Gastroesophageal sphincter (tissue), 4 donors: ENCODE data around the gene MAST3. TPM values are rescaled to one million over a fixed set of nuclear protein-coding genes. Genes with fewer than 3 reads are reported as not detected.

Experiments used
- ATAC-seq: fragments of 150-250 bp; one replicate; pipeline ENCODE4 v1.9.1; 2016; ENCODE audit warnings: mild to moderate bottlenecking, moderate library complexity
- H3K27ac ChIP-seq, 4 donors: fragments of 200-600 bp; sonication (generic) in 3 of 4; 1 replicate in 3 of 4; 2 replicates in 1 of 4; pipeline ENCODE4 v1.5.1; 2016 to 2019
- H3K27me3 ChIP-seq: fragments of 200-600 bp; sonication (generic); one replicate; pipeline ENCODE4 v1.5.1; 2019
- H3K36me3 ChIP-seq, 2 donors: fragments of 200-600 bp; sonication (generic); one replicate each; pipeline ENCODE4 v1.5.1; 2019; ENCODE audit warnings: control low read depth in 1 of 2
- H3K4me1 ChIP-seq, 3 donors: fragments of 200-600 bp; sonication (generic); 1 replicate in 2 of 3; 2 replicates in 1 of 3; pipeline ENCODE4 v1.5.1; 2016 to 2019; ENCODE audit warnings: control low read depth in 2 of 3
- H3K4me3 ChIP-seq, 2 donors: fragments of 200-600 bp; sonication (generic); one replicate each; pipeline ENCODE4 v1.5.1; 2019; ENCODE audit warnings: mild to moderate bottlenecking in 1 of 2, moderate library complexity in 1 of 2
- H3K9me3 ChIP-seq, 3 donors: fragments of 200-600 bp; sonication (generic); one replicate each; pipeline ENCODE4 v1.5.1; 2017 to 2019; ENCODE audit warnings: control low read depth in 2 of 3
- CTCF ChIP-seq, 4 experiments: fragments of 200-600 bp in 2 of 4; fragments of 450-650 bp in 2 of 4; sonication (generic) in 1 of 4; IDR thresholded peaks; one replicate each; pipeline ENCODE4 v1.5.1; 2017 to 2019; ENCODE audit warnings: antibody characterized with exemption in 4 of 4, mild to moderate bottlenecking in 2 of 4, moderate library complexity in 2 of 4
- EP300 ChIP-seq: sonication (generic); formaldehyde crosslinking; IDR thresholded peaks from one replicate; pipeline ENCODE4 v1.6.1; 2017; ENCODE audit warnings: antibody characterized with exemption, mild to moderate bottlenecking
- POLR2A ChIP-seq, 2 donors: fragments of 450-650 bp; IDR thresholded peaks; one replicate each; pipeline ENCODE4 v1.6.1; 2017; ENCODE audit warnings: antibody characterized with exemption in 2 of 2, mild to moderate bottlenecking in 2 of 2, moderate library complexity in 1 of 2
- POLR2AphosphoS5 ChIP-seq: sonication (generic); formaldehyde crosslinking; IDR thresholded peaks from one replicate; pipeline ENCODE4 v1.6.1; 2017; ENCODE audit warnings: antibody characterized with exemption
- WGBS, 2 donors: methylation state at CpG; one replicate each; pipeline ENCODE4 v1.1.5; 2018; ENCODE audit warnings: low coverage in 1 of 2; 5-methylcytosine and 5-hydroxymethylcytosine counted together
- total RNA-seq, 4 donors: library from RNA; depleted of rRNA; stranded (reverse); fragments of >200 nt; gene quantifications; one replicate each; pipeline ENCODE4 v1.1.0, GENCODE V29; 2016

MAST3 gene
- total RNA-seq, 4 donors from 2014 or later: 3.3 to 8.8 (median 4.8) TPM

- Histone ChIP-seq H3K9me3 (no peaks in the 10 kb centered on the region), H3K27ac (no peak overlapping the region), H3K27me3 (no peaks in the 10 kb centered on the region), H3K4me3 (no peak overlapping the region), H3K4me1 (no peaks in the 10 kb centered on the region), H3K36me3 (peaks cover 0 to 96% of the 10 kb centered on the region in 2 donors)
- ATAC-seq: no peak
- TF ChIP-seq POLR2A (IDR thresholded peaks at IDR 0.05) (no peak), CTCF (IDR thresholded peaks at IDR 0.05) (no peak), POLR2AphosphoS5 (no peak), EP300 (no peak)
- 79% methylated on average over 5 of the region's 11 CpGs; no CpG with 5 or more reads in 1 of the 2 donors for WGBS, 2 donors
These were observed 39.7 kb downstream of the MAST3 start for GRCh38 chr19:18137242-18137641.

DNA sequence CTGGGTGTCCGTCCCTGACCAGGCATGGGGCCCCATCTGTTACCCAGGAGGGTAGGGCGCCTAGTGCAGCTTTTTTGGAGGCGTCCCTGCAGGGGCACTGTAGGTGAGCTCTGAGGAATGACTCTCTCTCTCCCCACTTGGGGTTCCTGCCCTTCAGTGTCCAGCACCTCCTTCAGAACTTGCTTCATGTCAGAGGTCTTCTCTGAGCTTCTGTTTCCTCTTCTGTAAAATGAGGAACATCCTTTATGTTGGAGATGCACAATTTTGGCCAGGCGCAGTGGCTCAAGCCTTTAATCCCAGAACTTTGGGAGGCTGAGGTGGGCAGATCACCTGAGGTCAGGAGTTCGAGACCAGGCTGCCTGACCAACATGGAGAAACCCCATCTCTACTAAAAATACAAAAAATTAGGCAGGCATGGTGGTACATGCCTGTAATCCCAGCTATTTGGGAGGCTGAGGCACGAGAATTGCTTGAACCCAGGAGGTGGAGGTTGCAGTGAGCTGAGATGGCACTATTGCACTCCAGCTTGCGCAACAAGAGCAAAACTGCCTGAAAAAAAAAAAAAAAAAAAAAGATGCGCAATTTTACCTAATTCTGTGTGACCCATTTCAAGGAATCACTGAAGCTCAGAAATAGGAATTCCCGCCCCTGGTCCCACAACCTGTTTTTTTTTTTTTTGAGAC, 40.2 kb downstream of the MAST3 start:
- Histone ChIP-seq H3K4me1 (no peaks in the 10 kb centered on the region), H3K9me3 (no peaks in the 10 kb centered on the region), H3K4me3 (no peak overlapping the region), H3K27ac (no peak overlapping the region), H3K27me3 (no peaks in the 10 kb centered on the region), H3K36me3 (peaks cover 0 to 96% of the 10 kb centered on the region in 2 donors)
- 88 to 94% methylated on average over 3 to 4 of the region's 9 CpGs for WGBS, 2 donors
- ATAC-seq: no peak
- no peak for TF ChIP-seq EP300
- TF ChIP-seq POLR2A (IDR thresholded peaks at IDR 0.05): no peak
- TF ChIP-seq POLR2AphosphoS5: no peak
- TF ChIP-seq CTCF (IDR thresholded peaks at IDR 0.05): no peak

- Histone ChIP-seq H3K4me3 (no peak overlapping the region), H3K4me1 (no peaks in the 10 kb centered on the region), H3K27me3 (no peaks in the 10 kb centered on the region), H3K36me3 (peaks cover 0 to 97% of the 10 kb centered on the region in 2 donors), H3K9me3 (no peaks in the 10 kb centered on the region), H3K27ac (no peak overlapping the region)
- no peak for ATAC-seq
- WGBS, 2 donors: 94% methylated on average over 1 of the region's 1 CpG; no CpG with 5 or more reads in 1 of the 2 donors
- TF ChIP-seq POLR2A (IDR thresholded peaks at IDR 0.05) (no peak), CTCF (IDR thresholded peaks at IDR 0.05) (no peak), EP300 (no peak), POLR2AphosphoS5 (no peak)
These were observed 42.9 kb downstream of the MAST3 start for GRCh38 chr19:18140473-18140872.

DNA sequence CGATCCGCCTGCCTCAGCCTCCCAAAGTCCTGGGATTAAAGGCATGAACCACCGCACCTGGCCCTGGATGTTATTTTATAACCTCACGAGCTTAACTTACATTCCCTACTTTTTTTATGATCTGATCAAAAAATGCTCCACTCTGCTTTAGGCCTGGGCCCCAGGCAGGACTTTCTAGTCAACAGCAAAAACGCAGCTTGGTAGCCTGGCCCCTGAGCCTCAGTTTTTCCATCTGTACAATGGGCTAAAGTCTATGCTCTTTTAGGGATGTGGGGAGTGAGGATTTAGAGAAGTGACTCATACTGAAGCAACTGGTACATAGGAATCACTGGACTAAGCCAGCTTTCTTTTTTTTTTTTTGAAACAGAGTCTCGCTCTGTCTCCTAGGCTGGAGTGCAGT, 43.5 kb downstream of the MAST3 start:
- TF ChIP-seq CTCF (IDR thresholded peaks at IDR 0.05) (no peak), POLR2A (IDR thresholded peaks at IDR 0.05) (no peak), EP300 (no peak), POLR2AphosphoS5 (no peak)
- H3K4me1 ChIP-seq: no peaks in the 10 kb centered on the region
- H3K27me3 ChIP-seq: no peaks in the 10 kb centered on the region
- H3K9me3 ChIP-seq: no peaks in the 10 kb centered on the region
- ATAC-seq: no peak
- H3K4me3 ChIP-seq: no peak overlapping the region
- H3K27ac ChIP-seq: no peak overlapping the region
- H3K36me3 ChIP-seq: peaks cover 0 to 97% of the 10 kb centered on the region in 2 donors
- 100% methylated on average over 4 of the region's 6 CpGs; no CpG with 5 or more reads in 1 of the 2 donors for WGBS, 2 donors

DNA sequence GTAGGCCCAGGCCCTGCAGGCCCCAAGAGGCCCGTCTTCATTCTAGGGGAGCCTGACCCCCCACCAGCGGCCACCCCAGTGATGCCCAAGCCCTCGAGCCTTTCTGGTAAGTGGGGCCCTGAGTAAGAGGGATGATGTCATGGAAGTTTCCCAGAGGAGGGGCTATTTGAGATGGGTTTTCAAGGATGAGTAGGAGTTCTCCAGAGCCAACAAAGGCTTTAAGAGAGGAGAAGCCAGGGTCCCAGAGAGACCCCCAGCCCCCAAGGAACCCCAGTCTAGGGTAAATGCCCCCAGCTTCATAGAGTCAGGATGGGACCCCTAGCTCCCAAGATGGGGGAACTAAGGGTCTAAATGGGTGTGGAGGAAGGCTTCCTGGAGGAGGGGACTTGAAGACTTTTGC, 46.3 kb downstream of the MAST3 start:
- ATAC-seq: no peak
- no peak for TF ChIP-seq EP300
- no peak overlapping the region for H3K4me3 ChIP-seq
- peaks cover 0 to 88% of the 10 kb centered on the region in 2 donors for H3K36me3 ChIP-seq
- H3K4me1 ChIP-seq: no peaks in the 10 kb centered on the region
- H3K9me3 ChIP-seq: no peaks in the 10 kb centered on the region
- no peaks in the 10 kb centered on the region for H3K27me3 ChIP-seq
- no peak overlapping the region for H3K27ac ChIP-seq
- WGBS, 2 donors: 100% methylated on average over 1 of the region's 3 CpGs; no CpG with 5 or more reads in 1 of the 2 donors
